ENCODE data around the gene PARD3. TPM values are rescaled to one million over a fixed set of nuclear protein-coding genes. Genes with fewer than 3 reads are reported as not detected.

Gene PARD3
- total RNA-seq, 1 donor from 2014 or later, result 26.0 TPM

DNA sequence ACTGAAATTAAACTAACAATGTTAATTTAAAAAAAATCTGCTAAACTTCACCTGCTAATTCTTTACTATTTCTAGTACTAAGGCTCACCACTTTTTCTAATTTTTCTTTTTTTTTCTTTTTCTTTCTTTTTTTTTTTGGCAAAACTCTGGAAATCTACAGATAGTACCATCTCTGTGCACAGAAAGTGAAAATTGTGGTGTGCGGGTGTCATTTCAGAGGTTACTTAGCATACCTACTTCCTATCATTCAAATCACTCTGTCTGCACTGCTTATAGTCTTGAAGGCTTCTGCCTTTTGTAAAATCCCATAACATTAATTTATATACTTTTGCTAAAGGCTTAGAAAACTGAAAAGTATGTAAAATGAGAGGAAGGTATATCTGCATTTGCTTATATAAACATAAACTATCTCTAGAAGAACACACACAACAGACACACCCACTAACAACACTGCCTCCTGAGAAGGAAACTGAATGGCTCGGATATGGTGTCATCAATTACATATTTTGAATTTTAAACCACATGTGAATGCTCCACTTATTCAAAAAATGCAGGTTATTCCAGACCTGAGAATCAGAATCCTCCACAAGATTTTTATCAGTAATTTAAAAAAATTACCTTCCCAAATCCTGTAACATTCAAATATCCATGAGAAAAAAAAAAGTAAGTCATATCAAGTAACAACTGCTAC lies 229.5 kb downstream of the PARD3 start:
- Mint-ChIP-seq H3K27me3 (ENCODE audit: low read depth) (no peaks in the 10 kb centered on the region), H3K9me3 (ENCODE audit: low read depth) (peaks cover 9% of the 10 kb centered on the region), H3K36me3 (ENCODE audit: low read depth) (peaks cover 1% of the 10 kb centered on the region), H3K4me3 (ENCODE audit: unreplicated experiment) (no peak overlapping the region), H3K27ac (ENCODE audit: unreplicated experiment) (no peak overlapping the region), H3K4me1 (ENCODE audit: low read depth) (peaks cover 45% of the 10 kb centered on the region)
- no peak for DNase-seq (ENCODE audit: low spot score)
- TF ChIP-seq, protein P1, sequence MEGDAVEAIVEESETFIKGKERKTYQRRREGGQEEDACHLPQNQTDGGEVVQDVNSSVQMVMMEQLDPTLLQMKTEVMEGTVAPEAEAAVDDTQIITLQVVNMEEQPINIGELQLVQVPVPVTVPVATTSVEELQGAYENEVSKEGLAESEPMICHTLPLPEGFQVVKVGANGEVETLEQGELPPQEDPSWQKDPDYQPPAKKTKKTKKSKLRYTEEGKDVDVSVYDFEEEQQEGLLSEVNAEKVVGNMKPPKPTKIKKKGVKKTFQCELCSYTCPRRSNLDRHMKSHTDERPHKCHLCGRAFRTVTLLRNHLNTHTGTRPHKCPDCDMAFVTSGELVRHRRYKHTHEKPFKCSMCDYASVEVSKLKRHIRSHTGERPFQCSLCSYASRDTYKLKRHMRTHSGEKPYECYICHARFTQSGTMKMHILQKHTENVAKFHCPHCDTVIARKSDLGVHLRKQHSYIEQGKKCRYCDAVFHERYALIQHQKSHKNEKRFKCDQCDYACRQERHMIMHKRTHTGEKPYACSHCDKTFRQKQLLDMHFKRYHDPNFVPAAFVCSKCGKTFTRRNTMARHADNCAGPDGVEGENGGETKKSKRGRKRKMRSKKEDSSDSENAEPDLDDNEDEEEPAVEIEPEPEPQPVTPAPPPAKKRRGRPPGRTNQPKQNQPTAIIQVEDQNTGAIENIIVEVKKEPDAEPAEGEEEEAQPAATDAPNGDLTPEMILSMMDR (IDR thresholded peaks at IDR 0.05), result no peak

DNA sequence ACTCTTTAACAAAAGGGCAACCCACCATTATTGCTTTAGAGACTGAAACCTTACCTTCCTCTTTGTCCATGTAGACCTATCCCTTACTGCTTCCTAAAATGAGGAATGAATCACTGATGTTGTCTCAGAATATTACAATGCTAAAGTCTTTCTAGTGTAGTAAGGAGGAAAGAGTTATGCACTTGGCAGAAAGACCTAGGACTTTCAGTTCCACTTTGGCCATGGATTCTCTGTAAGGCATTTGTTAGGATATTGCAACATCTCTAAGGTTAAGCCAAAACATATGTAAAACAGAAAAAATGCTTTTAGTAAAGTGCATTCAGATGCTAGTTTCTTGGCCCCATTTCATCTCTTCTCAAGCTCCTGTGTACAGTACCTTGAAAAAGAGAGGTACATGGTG lies 230.9 kb downstream of the PARD3 start:
- no peaks in the 10 kb centered on the region for H3K36me3 Mint-ChIP-seq (ENCODE audit: low read depth)
- no peak overlapping the region for H3K27ac Mint-ChIP-seq (ENCODE audit: unreplicated experiment)
- no peak overlapping the region for H3K4me3 Mint-ChIP-seq (ENCODE audit: unreplicated experiment)
- no peak for DNase-seq (ENCODE audit: low spot score)
- peaks cover 4% of the 10 kb centered on the region for H3K9me3 Mint-ChIP-seq (ENCODE audit: low read depth)
- H3K27me3 Mint-ChIP-seq (ENCODE audit: low read depth), result no peaks in the 10 kb centered on the region
- H3K4me1 Mint-ChIP-seq (ENCODE audit: low read depth), result peaks cover 48% of the 10 kb centered on the region
- TF ChIP-seq, protein P1 (IDR thresholded peaks at IDR 0.05), result no peak

DNA sequence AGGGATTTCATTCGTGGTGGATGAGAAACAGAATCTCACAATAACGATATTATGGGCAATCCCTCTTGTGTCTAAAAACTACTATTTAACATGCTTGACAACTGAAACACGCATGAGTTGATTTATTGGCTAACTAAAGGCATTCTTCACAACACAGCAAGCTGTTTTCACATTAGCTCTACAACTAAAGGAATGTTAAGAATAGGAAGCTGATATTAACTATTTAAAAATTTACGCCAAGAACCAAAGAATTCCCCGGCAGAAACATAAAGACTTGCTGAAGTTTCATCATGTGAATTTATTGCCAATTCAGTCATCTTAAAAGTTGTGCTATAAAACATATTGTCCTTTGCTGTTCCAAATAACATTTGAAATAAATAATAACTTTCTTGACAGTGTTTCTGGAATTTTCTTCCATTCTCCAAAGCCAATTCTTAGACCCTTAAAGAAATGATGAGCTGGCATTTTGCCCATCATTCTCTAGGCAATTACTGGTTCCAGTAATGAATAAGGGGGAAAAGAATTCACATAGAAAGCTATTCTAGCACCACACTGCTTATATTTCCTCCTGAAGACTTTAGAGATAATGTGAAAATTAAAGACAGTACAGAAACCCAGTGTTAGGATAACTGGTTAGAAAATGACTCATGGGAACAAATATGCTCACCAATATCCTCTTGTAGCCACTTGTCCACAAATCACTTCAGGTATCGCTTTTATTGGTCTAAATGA lies 233.1 kb downstream of the PARD3 start:
- H3K36me3 Mint-ChIP-seq (ENCODE audit: low read depth), result no peaks in the 10 kb centered on the region
- H3K27ac Mint-ChIP-seq (ENCODE audit: unreplicated experiment), result peak overlapping the region; percentile 66
- TF ChIP-seq, protein P1 (IDR thresholded peaks at IDR 0.05), result no peak
- H3K27me3 Mint-ChIP-seq (ENCODE audit: low read depth), result no peaks in the 10 kb centered on the region
- H3K4me1 Mint-ChIP-seq (ENCODE audit: low read depth), result peaks cover 48% of the 10 kb centered on the region
- no peaks in the 10 kb centered on the region for H3K9me3 Mint-ChIP-seq (ENCODE audit: low read depth)
- H3K4me3 Mint-ChIP-seq (ENCODE audit: unreplicated experiment), result no peak overlapping the region
- no peak for DNase-seq (ENCODE audit: low spot score)

GRCh38 chr10:34580643-34581042 lies 234.5 kb downstream of the PARD3 start:
- peaks cover 57% of the 10 kb centered on the region for H3K4me1 Mint-ChIP-seq (ENCODE audit: low read depth)

GRCh38 chr10:34580214-34580613 lies 234.9 kb downstream of the PARD3 start:
- Mint-ChIP-seq H3K27ac (ENCODE audit: unreplicated experiment) (no peak overlapping the region), H3K4me3 (ENCODE audit: unreplicated experiment) (no peak overlapping the region), H3K27me3 (ENCODE audit: low read depth) (no peaks in the 10 kb centered on the region), H3K36me3 (ENCODE audit: low read depth) (no peaks in the 10 kb centered on the region), H3K9me3 (ENCODE audit: low read depth) (no peaks in the 10 kb centered on the region), H3K4me1 (ENCODE audit: low read depth) (peaks cover 55% of the 10 kb centered on the region)
- TF ChIP-seq, protein P1 (IDR thresholded peaks at IDR 0.05), result no peak
- no peak for DNase-seq (ENCODE audit: low spot score)

More at GRCh38 chr10:34580643-34581042, 234.5 kb downstream of the PARD3 start:
- no peaks in the 10 kb centered on the region for H3K27me3 Mint-ChIP-seq (ENCODE audit: low read depth)
- H3K9me3 Mint-ChIP-seq (ENCODE audit: low read depth), result no peaks in the 10 kb centered on the region
- H3K36me3 Mint-ChIP-seq (ENCODE audit: low read depth), result no peaks in the 10 kb centered on the region
- TF ChIP-seq, protein P1 (IDR thresholded peaks at IDR 0.05), result no peak
- no peak overlapping the region for H3K4me3 Mint-ChIP-seq (ENCODE audit: unreplicated experiment)
- H3K27ac Mint-ChIP-seq (ENCODE audit: unreplicated experiment), result peak overlapping the region; percentile 70
- DNase-seq (ENCODE audit: low spot score), result no peak

Measured in chondrocyte (in vitro differentiated cells).